ENCODE data around the gene TFF2.
A peak's percentile ranks its signal among the peaks of the same experiment; 100 is the strongest.

Gene TFF2

GRCh38 chr21:42384156-42384945, 33.6 kb upstream of the TFF2 start:
- DNase-seq, result no peak

GRCh38 chr21:42383331-42383730, 32.5 kb upstream of the TFF2 start:
- no peak for DNase-seq

- DNase-seq, result no peak
Observed at GRCh38 chr21:42382915-42383314, 32.1 kb upstream of the TFF2 start.

GRCh38 chr21:42381347-42381984, 30.7 kb upstream of the TFF2 start:
- peak; percentile 56 for DNase-seq

GRCh38 chr21:42379426-42380215, 28.8 kb upstream of the TFF2 start:
- DNase-seq, result no peak

GRCh38 chr21:42378418-42378817, 27.6 kb upstream of the TFF2 start:
- DNase-seq, result no peak

- no peak for DNase-seq
Observed at GRCh38 chr21:42377951-42378340, 27.2 kb upstream of the TFF2 start.

GRCh38 chr21:42377211-42377950, 26.6 kb upstream of the TFF2 start:
- DNase-seq, result no peak

GRCh38 chr21:42376338-42376982, 25.7 kb upstream of the TFF2 start:
- peak; percentile 63 for DNase-seq

GRCh38 chr21:42375966-42376337, 25.2 kb upstream of the TFF2 start:
- no peak for DNase-seq

GRCh38 chr21:42375506-42375905, 24.7 kb upstream of the TFF2 start:
- no peak for DNase-seq

GRCh38 chr21:42374864-42375499, 24.2 kb upstream of the TFF2 start:
- DNase-seq, result no peak

- no peak for DNase-seq
Observed at GRCh38 chr21:42374457-42374856, 23.7 kb upstream of the TFF2 start.

GRCh38 chr21:42373908-42374455, 23.2 kb upstream of the TFF2 start:
- DNase-seq, result no peak

GRCh38 chr21:42373196-42373907, 22.6 kb upstream of the TFF2 start:
- peak; percentile 39 for DNase-seq

GRCh38 chr21:42370894-42371654, 20.3 kb upstream of the TFF2 start:
- no peak for DNase-seq

GRCh38 chr21:42369821-42370220, 19.0 kb upstream of the TFF2 start:
- no peak for DNase-seq

- no peak for DNase-seq
Observed at GRCh38 chr21:42367367-42368165, 16.8 kb upstream of the TFF2 start.

- DNase-seq, result no peak
Observed at GRCh38 chr21:42366292-42367010, 15.7 kb upstream of the TFF2 start, which contains the start of gene TFF1. Gene TFF1, minus strand, starts transcription at chr21:42366535. Its CDS starts 40 bp downstream, at chr21:42366495.
